ENCODE data around the gene PIK3R1. TPM values are rescaled to one million over a fixed set of nuclear protein-coding genes. Genes with fewer than 3 reads are reported as not detected.

Gene PIK3R1
- total and polyA plus RNA-seq, 3 donors from 2014 or later, result 16.9 to 63.7 (median 48.1) TPM

GRCh38 chr5:68178579-68178978 lies 37.0 kb upstream of the PIK3R1 start:
- Histone ChIP-seq H3K4me3 (no peak overlapping the region), H3K4me1 (no peaks in the 10 kb centered on the region), H3K9me3 (no peaks in the 10 kb centered on the region), H3K27ac (no peak overlapping the region), H3K36me3 (ENCODE audit: low read depth, missing control alignments) (no peaks in the 10 kb centered on the region), H3K27me3 (no peaks in the 10 kb centered on the region)
- no peak for DNase-seq
- intact Hi-C loops (cut with DNase I; ENCODE audit: low total_unique reads), result no loop called here
- TF ChIP-seq CTCF (IDR thresholded peaks at IDR 0.05) (no peak), POLR2A (IDR thresholded peaks at IDR 0.05) (no peak)
- WGBS, 2 donors, result 45 to 52% methylated on average over 2 of the region's 2 CpGs

GRCh38 chr5:68180121-68181038 lies 35.2 kb upstream of the PIK3R1 start:
- H3K4me1 ChIP-seq, result no peaks in the 10 kb centered on the region
- H3K27me3 ChIP-seq, result no peaks in the 10 kb centered on the region
- no peak overlapping the region for H3K27ac ChIP-seq
- no peak for DNase-seq
- no peaks in the 10 kb centered on the region for H3K36me3 ChIP-seq (ENCODE audit: low read depth, missing control alignments)
- no peak for TF ChIP-seq POLR2A (IDR thresholded peaks at IDR 0.05)
- no peak for TF ChIP-seq CTCF (IDR thresholded peaks at IDR 0.05)
- intact Hi-C loops (cut with DNase I; ENCODE audit: low total_unique reads), result no loop called here
- no peak overlapping the region for H3K4me3 ChIP-seq
- no peaks in the 10 kb centered on the region for H3K9me3 ChIP-seq

GRCh38 chr5:68181039-68181599 lies 34.4 kb upstream of the PIK3R1 start:
- no peaks in the 10 kb centered on the region for H3K36me3 ChIP-seq (ENCODE audit: low read depth, missing control alignments)
- H3K4me3 ChIP-seq, result no peak overlapping the region
- intact Hi-C loops (cut with DNase I; ENCODE audit: low total_unique reads), result no loop called here
- H3K27ac ChIP-seq, result no peak overlapping the region
- no peaks in the 10 kb centered on the region for H3K27me3 ChIP-seq
- no peaks in the 10 kb centered on the region for H3K9me3 ChIP-seq
- no peak for TF ChIP-seq POLR2A (IDR thresholded peaks at IDR 0.05)
- no peak for TF ChIP-seq CTCF (IDR thresholded peaks at IDR 0.05)
- H3K4me1 ChIP-seq, result no peaks in the 10 kb centered on the region
- no peak for DNase-seq
- 69 to 81% methylated on average over 3 of the region's 3 CpGs for WGBS, 2 donors

DNA sequence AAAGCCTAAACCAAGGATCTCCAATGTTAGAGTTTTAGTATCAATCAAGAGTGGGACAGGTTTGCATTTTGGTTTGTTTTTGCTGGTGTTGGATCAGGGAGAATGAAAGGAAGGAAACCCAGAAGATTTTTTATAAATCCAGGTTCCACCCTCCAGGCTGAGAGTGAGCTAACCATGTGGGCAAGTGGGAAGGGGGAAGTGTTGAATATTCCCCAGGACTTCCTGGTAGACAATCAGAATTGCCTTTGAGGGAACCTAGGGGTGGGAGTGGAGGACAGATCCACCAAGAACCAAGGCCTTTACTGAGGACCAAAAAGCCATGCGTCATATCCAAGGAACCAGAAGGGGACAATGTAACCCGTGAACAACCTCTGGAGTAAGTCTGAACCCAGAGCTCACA lies 33.5 kb upstream of the PIK3R1 start:
- WGBS, 2 donors, result 92 to 96% methylated on average over 2 of the region's 2 CpGs
- no peaks in the 10 kb centered on the region for H3K36me3 ChIP-seq (ENCODE audit: low read depth, missing control alignments)
- no peak overlapping the region for H3K4me3 ChIP-seq
- H3K27me3 ChIP-seq, result no peaks in the 10 kb centered on the region
- intact Hi-C loops (cut with DNase I; ENCODE audit: low total_unique reads), result no loop called here
- peaks cover 5% of the 10 kb centered on the region for H3K4me1 ChIP-seq
- TF ChIP-seq CTCF (IDR thresholded peaks at IDR 0.05), result no peak
- no peak for TF ChIP-seq POLR2A (IDR thresholded peaks at IDR 0.05)
- H3K27ac ChIP-seq, result no peak overlapping the region
- DNase-seq, result no peak
- H3K9me3 ChIP-seq, result no peaks in the 10 kb centered on the region
